AG10803 (cell line): ENCODE data around the gene PPDPF.
"Not testable (repeated sequence)": the region's sequence is repeated elsewhere in the genome, so short reads cannot be mapped to it uniquely, and the experiment has no call there.

Experiments
- DNase-seq: peaks from one replicate; pipeline ENCODE4 v3.0.0; 2010; ENCODE audit warnings: low read depth
- H3K4me3 ChIP-seq: 2 replicates; pipeline ENCODE4 v1.5.1; 2011; ENCODE audit warnings: mild to moderate bottlenecking, low read length, control low read depth
- TF ChIP-seq, protein P1 (sequence below): conservative IDR thresholded peaks from 2 replicates; pipeline ENCODE4 v1.5.1; 2011; ENCODE audit warnings: mild to moderate bottlenecking, low read length, control low read depth, inconsistent platforms

Gene PPDPF

GRCh38 chr20:63505723-63506122 lies 14.8 kb upstream of the PPDPF start:
- TF ChIP-seq, protein P1, sequence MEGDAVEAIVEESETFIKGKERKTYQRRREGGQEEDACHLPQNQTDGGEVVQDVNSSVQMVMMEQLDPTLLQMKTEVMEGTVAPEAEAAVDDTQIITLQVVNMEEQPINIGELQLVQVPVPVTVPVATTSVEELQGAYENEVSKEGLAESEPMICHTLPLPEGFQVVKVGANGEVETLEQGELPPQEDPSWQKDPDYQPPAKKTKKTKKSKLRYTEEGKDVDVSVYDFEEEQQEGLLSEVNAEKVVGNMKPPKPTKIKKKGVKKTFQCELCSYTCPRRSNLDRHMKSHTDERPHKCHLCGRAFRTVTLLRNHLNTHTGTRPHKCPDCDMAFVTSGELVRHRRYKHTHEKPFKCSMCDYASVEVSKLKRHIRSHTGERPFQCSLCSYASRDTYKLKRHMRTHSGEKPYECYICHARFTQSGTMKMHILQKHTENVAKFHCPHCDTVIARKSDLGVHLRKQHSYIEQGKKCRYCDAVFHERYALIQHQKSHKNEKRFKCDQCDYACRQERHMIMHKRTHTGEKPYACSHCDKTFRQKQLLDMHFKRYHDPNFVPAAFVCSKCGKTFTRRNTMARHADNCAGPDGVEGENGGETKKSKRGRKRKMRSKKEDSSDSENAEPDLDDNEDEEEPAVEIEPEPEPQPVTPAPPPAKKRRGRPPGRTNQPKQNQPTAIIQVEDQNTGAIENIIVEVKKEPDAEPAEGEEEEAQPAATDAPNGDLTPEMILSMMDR: no peak
- no peak for DNase-seq
- H3K4me3 ChIP-seq: no peak overlapping the region

DNA sequence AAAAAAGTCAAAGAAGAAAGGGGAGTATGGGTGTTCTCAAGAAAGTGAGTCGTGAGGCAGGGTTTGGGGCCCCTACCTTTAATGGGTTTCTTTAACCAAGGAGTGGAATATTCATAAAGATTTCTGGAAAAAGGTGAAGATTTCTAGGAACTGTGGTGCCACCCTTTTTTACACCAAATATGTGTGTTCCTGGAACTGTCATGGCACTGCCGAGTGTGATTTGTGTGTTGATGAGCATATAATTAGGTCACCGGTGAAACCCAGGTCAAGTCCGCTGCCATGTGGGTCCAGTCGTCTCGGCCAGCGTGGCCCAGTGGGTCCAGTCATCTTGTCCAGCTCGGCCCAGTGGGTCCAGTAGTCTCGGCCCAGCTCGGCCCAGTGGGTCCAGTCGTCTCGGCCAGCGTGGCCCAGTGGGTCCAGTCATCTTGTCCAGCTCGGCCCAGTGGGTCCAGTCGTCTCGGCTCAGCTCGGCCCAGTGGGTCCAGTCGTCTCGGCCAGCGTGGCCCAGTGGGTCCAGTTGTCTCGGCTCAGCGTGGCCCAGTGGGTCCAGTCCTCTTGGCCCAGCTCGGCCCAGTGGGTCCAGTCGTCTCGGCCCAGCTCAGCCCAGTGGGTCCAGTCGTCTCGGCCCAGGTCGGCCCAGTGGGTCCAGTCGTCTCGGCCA lies 13.4 kb upstream of the PPDPF start:
- H3K4me3 ChIP-seq: no peak overlapping the region
- no peak for DNase-seq
- TF ChIP-seq, protein P1: no peak

DNA sequence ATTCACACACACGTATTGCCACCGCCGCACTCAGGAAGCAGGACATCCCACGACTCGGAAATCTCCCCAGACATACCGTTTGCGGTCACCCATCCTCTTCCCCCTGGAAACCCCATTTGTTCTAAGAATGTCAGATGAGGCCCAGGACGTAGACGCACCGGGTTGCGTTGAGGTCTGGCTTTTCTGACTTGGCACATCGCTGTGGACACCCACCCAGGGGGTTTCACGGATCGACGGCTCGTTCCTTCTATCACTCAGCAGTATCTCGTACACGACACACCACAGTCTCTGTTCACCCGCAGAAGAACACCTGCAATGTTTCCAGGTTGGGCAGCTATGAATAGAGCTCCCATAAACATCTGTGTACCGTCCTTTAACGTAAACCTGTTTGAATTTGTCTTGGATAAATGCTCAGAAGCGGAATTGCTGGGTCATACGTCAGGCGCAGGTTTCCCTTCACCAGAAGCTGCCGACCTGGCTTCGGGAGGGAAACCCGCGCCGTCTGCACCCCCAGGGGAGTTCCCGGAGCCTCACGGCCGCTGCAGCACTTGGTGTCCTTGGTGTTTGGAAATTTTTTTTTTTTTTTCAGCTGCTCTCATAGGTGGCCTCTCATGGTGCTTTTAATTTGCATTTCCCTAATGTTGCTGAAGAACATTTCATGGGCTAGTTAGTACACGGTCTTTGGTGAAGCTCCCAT lies 12.3 kb upstream of the PPDPF start:
- H3K4me3 ChIP-seq: no peak overlapping the region
- TF ChIP-seq, protein P1: no peak
- no peak for DNase-seq

DNA sequence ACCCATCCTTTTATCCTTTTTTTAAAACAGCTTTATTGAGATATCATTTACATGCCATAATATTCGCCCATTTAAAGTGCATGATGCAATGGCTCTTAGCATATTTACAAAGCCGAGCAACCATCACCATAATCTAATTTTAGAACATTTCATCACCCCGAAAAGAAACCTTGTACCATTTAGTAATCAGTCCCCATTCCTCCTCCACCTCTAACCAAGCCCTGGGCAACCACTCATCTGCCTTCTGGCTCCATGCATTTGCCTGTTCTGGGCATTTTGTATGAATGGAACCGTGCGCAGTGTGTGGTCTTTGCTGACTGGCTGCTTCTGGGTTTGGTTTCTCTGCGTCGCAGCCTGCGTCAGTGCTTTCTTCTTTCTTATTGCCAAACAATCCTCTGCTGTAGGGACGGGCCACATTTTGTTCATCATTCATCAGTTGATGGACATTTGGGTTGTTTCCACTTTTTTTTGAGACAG lies 11.4 kb upstream of the PPDPF start:
- peak; percentile 32 for DNase-seq
- no peak overlapping the region for H3K4me3 ChIP-seq
- TF ChIP-seq, protein P1: no peak

DNA sequence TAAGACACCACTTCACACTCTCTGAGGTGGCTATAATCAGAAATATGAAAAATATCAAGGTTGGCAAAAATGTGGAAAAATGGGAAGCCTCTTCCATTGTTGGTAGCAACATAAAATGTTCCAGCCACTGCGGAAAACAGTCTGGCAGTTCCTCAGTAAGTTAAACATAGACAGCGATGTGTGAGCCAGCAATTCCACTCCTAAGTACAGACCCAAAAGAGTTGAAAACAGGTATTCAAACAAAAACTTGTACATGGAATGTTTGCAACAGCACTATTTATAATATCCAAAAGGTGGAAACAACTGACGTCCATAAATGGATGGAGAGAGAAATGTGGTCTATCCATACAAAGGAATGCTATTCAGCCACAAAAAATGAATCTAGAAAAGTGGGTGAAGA lies 7.4 kb upstream of the PPDPF start:
- no peak overlapping the region for H3K4me3 ChIP-seq
- TF ChIP-seq, protein P1: no peak
- DNase-seq: no peak

GRCh38 chr20:63514520-63514919 lies 6.0 kb upstream of the PPDPF start:
- not testable (repeated sequence) for DNase-seq

DNA sequence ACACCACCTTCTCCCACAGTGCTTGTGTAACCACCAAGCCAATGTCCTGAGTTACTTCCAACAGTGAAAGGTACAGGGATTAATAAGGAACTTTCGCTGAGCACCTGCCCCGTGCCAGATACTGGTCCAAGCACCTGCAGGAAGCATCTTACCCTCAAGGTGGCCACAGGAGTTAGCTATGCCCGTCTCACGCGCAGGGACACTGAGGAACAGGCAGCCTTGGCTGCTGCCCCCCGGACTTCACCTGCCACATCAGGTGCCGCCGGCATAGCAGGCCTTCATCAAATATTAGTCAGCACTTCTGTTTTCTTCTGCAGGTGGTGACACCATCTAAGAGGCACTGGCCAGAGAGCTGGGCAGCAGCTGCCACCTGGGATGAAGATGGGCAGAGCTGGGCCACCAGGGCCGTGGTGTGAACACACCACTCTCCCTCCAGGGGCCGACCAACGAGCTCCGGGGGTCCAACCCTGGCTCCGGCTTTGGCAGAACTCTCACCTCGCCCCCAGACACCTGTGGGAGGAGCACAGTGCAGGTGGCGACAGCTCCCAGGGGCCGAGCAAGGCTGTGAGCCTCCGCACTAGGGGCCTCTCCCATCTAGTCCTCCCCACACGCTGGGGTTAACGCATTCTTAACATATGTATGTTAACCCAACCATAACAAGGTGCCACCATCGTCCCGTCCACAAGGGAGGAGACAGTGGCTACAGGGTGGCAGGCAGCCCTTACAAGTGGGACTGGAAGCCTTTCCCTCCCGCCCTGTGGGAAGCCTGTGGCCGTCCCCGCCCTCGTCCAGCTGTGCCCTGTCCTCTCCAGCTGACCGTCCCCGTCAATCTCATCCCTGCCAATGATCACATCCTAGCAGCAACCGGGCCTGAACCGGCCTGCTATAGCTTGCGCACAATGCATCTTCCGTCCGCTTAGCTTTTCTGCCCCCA lies 2.9 kb upstream of the PPDPF start:
- DNase-seq: no peak
- TF ChIP-seq, protein P1: no peak

More at GRCh38 chr20:63514520-63514919, 6.0 kb upstream of the PPDPF start:
- H3K4me3 ChIP-seq: not testable (repeated sequence)

More for the DNA sequence above, 2.9 kb upstream of the PPDPF start:
- H3K4me3 ChIP-seq: no peak overlapping the region
